MCF 10A (cell line): ENCODE data around the gene EOMES. TPM values are rescaled to one million over a fixed set of nuclear protein-coding genes. Genes with fewer than 3 reads are reported as not detected.

Source experiments
- BruUV-seq: library from RNA; stranded (reverse); fragments of 400-500 nt; replicated peaks from 2 replicates; lab custom pipeline; 2021; lab: Mats Ljungman, UMichigan
- CTCF ChIA-PET: fragments of 300-600 bp; sonication (Branson Sonifier 250); formaldehyde crosslinking; extraction: SDS; loops from one replicate; lab custom pipeline; 2021; ENCODE audit warnings: antibody characterized with exemption, inconsistent platforms; lab: Yijun Ruan, JAX
- POLR2A ChIA-PET: fragments of 300-600, 350-650 bp; sonication (Branson Sonifier 250); formaldehyde crosslinking; extraction: SDS; loops from one replicate; lab custom pipeline; 2020; ENCODE audit warnings: antibody characterized with exemption, inconsistent platforms; lab: Yijun Ruan, JAX
- DNase-seq: peaks from one replicate; pipeline ENCODE4 v3.0.0-alpha.2; 2018; ENCODE audit not compliant: unreplicated experiment
- H3K27ac Mint-ChIP-seq: one replicate; pipeline ENCODE4 v1.8.0; 2022; ENCODE audit warnings: mild to moderate bottlenecking, low read depth, mixed read lengths; ENCODE audit not compliant: unreplicated experiment
- H3K27me3 Mint-ChIP-seq: one replicate; pipeline ENCODE4 v1.8.0; 2022; ENCODE audit warnings: mixed read lengths; ENCODE audit not compliant: insufficient read depth, unreplicated experiment
- H3K36me3 Mint-ChIP-seq: one replicate; pipeline ENCODE4 v1.8.0; 2022; ENCODE audit warnings: mild to moderate bottlenecking, moderate library complexity, mixed read lengths; ENCODE audit not compliant: insufficient read depth, unreplicated experiment
- H3K4me1 Mint-ChIP-seq: one replicate; pipeline ENCODE4 v1.8.0; 2022; ENCODE audit warnings: mixed read lengths; ENCODE audit not compliant: insufficient read depth, unreplicated experiment
- H3K4me3 Mint-ChIP-seq: one replicate; pipeline ENCODE4 v1.8.0; 2022; ENCODE audit warnings: mild to moderate bottlenecking, moderate library complexity, mixed read lengths; ENCODE audit not compliant: unreplicated experiment
- H3K9me3 Mint-ChIP-seq: one replicate; pipeline ENCODE4 v1.8.0; 2022; ENCODE audit warnings: mixed read lengths; ENCODE audit not compliant: unreplicated experiment
- CTCF ChIP-seq: fragments of 200-600 bp; IDR thresholded peaks from one replicate; pipeline ENCODE4 v1.8.0; 2022; ENCODE audit warnings: antibody characterized with exemption, mild to moderate bottlenecking; ENCODE audit not compliant: unreplicated experiment
- intact Hi-C: fragments of 100-400 bp; cut with micrococcal nuclease; formaldehyde crosslinking; loops from 2 replicates; pipeline ENCODE4 v1.14.1; 2022
- total RNA-seq: library from RNA; stranded (reverse); gene quantifications from 2 replicates; pipeline ENCODE4 v1.2.3, GENCODE V29; 2022

EOMES gene
- total RNA-seq, 1 experiment from 2014 or later, result 1.3 TPM

GRCh38 chr3:27685474-27685873 is 36.6 kb downstream of the EOMES start:
- DNase-seq, result no peak
- no peak for TF ChIP-seq CTCF
- intact Hi-C loops, result no loop called here
- Mint-ChIP-seq H3K27ac (no peak overlapping the region), H3K36me3 (no peaks in the 10 kb centered on the region), H3K4me3 (no peak overlapping the region), H3K27me3 (no peaks in the 10 kb centered on the region), H3K4me1 (peaks cover 6% of the 10 kb centered on the region), H3K9me3 (peaks cover 10% of the 10 kb centered on the region)
- no TSS peak for BruUV-seq
- ChIA-PET CTCF (interaction anchor here (0.6 to 1.8 kb wide), 6 partner anchors 11 to 550 kb away, joined by 3 to 7 read pairs (median 3); no protein-coding TSS in a partner anchor), POLR2A (no interaction called here)

- BruUV-seq, result no TSS peak
- H3K4me3 Mint-ChIP-seq, result no peak overlapping the region
- TF ChIP-seq CTCF, result no peak
- ChIA-PET CTCF (interaction anchor here (0.6 to 1.7 kb wide), 6 partner anchors 24 to 1635 kb away, joined by 3 to 5 read pairs (median 3); no protein-coding TSS in a partner anchor), POLR2A (no interaction called here)
- peaks cover 6% of the 10 kb centered on the region for H3K4me1 Mint-ChIP-seq
- no peak for DNase-seq
- H3K36me3 Mint-ChIP-seq, result no peaks in the 10 kb centered on the region
- no peak overlapping the region for H3K27ac Mint-ChIP-seq
- no peaks in the 10 kb centered on the region for H3K27me3 Mint-ChIP-seq
- intact Hi-C loops, result no loop called here
- no peaks in the 10 kb centered on the region for H3K9me3 Mint-ChIP-seq
Observed at GRCh38 chr3:27684302-27684701, 37.8 kb downstream of the EOMES start.

- peak; percentile 66 for TF ChIP-seq CTCF
- Mint-ChIP-seq H3K36me3 (no peaks in the 10 kb centered on the region), H3K4me1 (peaks cover 23% of the 10 kb centered on the region), H3K27ac (no peak overlapping the region), H3K27me3 (no peaks in the 10 kb centered on the region), H3K9me3 (no peaks in the 10 kb centered on the region), H3K4me3 (peak overlapping the region; percentile 74)
- POLR2A ChIA-PET, result interaction anchor here (0.6 to 7.4 kb wide), 14 partner anchors 75 to 641 kb away, joined by 3 to 107 read pairs (median 4); partner anchors contain the start of gene SLC4A7
- CTCF ChIA-PET, result interaction anchor here (0.5 to 3.3 kb wide), 49 partner anchors 10 to 945 kb away, joined by 3 to 34 read pairs (median 3); partner anchors contain the start of gene SLC4A7
- BruUV-seq, result no TSS peak
- DNase-seq, result peak; percentile 86
- intact Hi-C loops, result loop anchor here (1.0 kb wide), 3 partner anchors 324 to 547 kb away; no protein-coding TSS in a partner anchor
Observed at GRCh38 chr3:27681249-27681748, 40.8 kb downstream of the EOMES start.

- TF ChIP-seq CTCF, result no peak
- peaks cover 30% of the 10 kb centered on the region for H3K4me1 Mint-ChIP-seq
- no peak for DNase-seq
- no peak overlapping the region for H3K27ac Mint-ChIP-seq
- H3K27me3 Mint-ChIP-seq, result no peaks in the 10 kb centered on the region
- intact Hi-C loops, result loop anchor here (1.0 kb wide), 3 partner anchors 323 to 546 kb away; no protein-coding TSS in a partner anchor
- ChIA-PET CTCF (interaction anchor here (0.5 to 3.3 kb wide), 52 partner anchors 11 to 944 kb away, joined by 3 to 34 read pairs (median 3); partner anchors contain the start of gene SLC4A7), POLR2A (interaction anchor here (0.6 to 7.4 kb wide), 14 partner anchors 76 to 641 kb away, joined by 3 to 107 read pairs (median 4); partner anchors contain the start of gene SLC4A7)
- peak overlapping the region; percentile 74 for H3K4me3 Mint-ChIP-seq
- BruUV-seq, result no TSS peak
- no peaks in the 10 kb centered on the region for H3K9me3 Mint-ChIP-seq
- H3K36me3 Mint-ChIP-seq, result no peaks in the 10 kb centered on the region
Observed at GRCh38 chr3:27680517-27681246, 41.4 kb downstream of the EOMES start.
